HepG2 (cell line): Measurements from ENCODE around the gene USP27X. TPM values are rescaled to one million over a fixed set of nuclear protein-coding genes. Genes with fewer than 3 reads are reported as not detected.

Source experiments
- BRD4 ChIP-seq: sonication (generic); formaldehyde crosslinking; IDR thresholded peaks from 2 replicates; pipeline ENCODE4 v1.4.0; 2020; ENCODE audit warnings: missing genetic modification reagents
- GABPB1 ChIP-seq: IDR thresholded peaks from 2 replicates; pipeline ENCODE4 v1.6.1; 2016; ENCODE audit warnings: mild to moderate bottlenecking, missing genetic modification reagents, moderate library complexity, missing compliant biosample characterization
- MAZ ChIP-seq, 2 experiments: sonication (generic) in 1 of 2; formaldehyde crosslinking in 1 of 2; IDR thresholded peaks; 2 replicates each; pipeline versions ENCODE4 v1.5.0 to v1.6.1; 2012 to 2020; ENCODE audit warnings: low read depth in 2 of 2, mild to moderate bottlenecking in 2 of 2, borderline replicate concordance in 1 of 2, improper control_type of control experiment in 1 of 2, low read length in 1 of 2, missing genetic modification reagents in 1 of 2, moderate library complexity in 1 of 2
- MED8 ChIP-seq: sonication (generic); formaldehyde crosslinking; IDR thresholded peaks from 2 replicates; pipeline ENCODE4 v1.8.1; 2023; ENCODE audit warnings: mild to moderate bottlenecking, missing genetic modification reagents; ENCODE audit not compliant: insufficient replicate concordance
- MXD1 ChIP-seq: sonication (generic); formaldehyde crosslinking; IDR thresholded peaks from 2 replicates; pipeline ENCODE4 v1.4.0; 2020; ENCODE audit warnings: mild to moderate bottlenecking, missing genetic modification reagents
- NFYB ChIP-seq: sonication (generic); formaldehyde crosslinking; IDR thresholded peaks from 2 replicates; pipeline ENCODE4 v1.4.0; 2020; ENCODE audit warnings: missing genetic modification reagents
- REXO4 ChIP-seq: sonication (generic); formaldehyde crosslinking; IDR thresholded peaks from 2 replicates; pipeline ENCODE4 v1.8.0; 2022; ENCODE audit warnings: missing genetic modification reagents, mild to moderate bottlenecking, borderline replicate concordance
- SP1 ChIP-seq, 2 experiments: fragments of 450-650 bp in 1 of 2; sonication (generic) in 1 of 2; formaldehyde crosslinking in 1 of 2; IDR thresholded peaks; 2 replicates each; pipeline versions ENCODE4 v1.4.0 to v1.6.1; 2016 to 2020; ENCODE audit warnings: missing genetic modification reagents in 1 of 2
- YEATS4 ChIP-seq: sonication (generic); formaldehyde crosslinking; IDR thresholded peaks from 2 replicates; pipeline ENCODE4 v1.4.0; 2020; ENCODE audit warnings: missing genetic modification reagents, borderline replicate concordance
- ZGPAT ChIP-seq: IDR thresholded peaks from 2 replicates; pipeline ENCODE4 v1.6.1; 2016; ENCODE audit warnings: mild to moderate bottlenecking
- ZNF138 ChIP-seq: sonication (generic); formaldehyde crosslinking; IDR thresholded peaks from 2 replicates; pipeline ENCODE4 v1.5.0; 2020; ENCODE audit warnings: mild to moderate bottlenecking, low read depth, missing genetic modification reagents
- ZNF547 ChIP-seq: sonication (generic); formaldehyde crosslinking; IDR thresholded peaks from 2 replicates; pipeline ENCODE4 v1.5.1; 2020; ENCODE audit warnings: mild to moderate bottlenecking, missing genetic modification reagents
- ZNF720 ChIP-seq: sonication (generic); formaldehyde crosslinking; IDR thresholded peaks from 2 replicates; pipeline ENCODE4 v1.4.0; 2020; ENCODE audit warnings: missing genetic modification reagents
- ZNF75D ChIP-seq: sonication (generic); formaldehyde crosslinking; IDR thresholded peaks from 2 replicates; pipeline ENCODE4 v1.8.1; 2023; ENCODE audit warnings: missing genetic modification reagents, mild to moderate bottlenecking, borderline replicate concordance
- ZNF773 ChIP-seq: sonication (generic); formaldehyde crosslinking; IDR thresholded peaks from 2 replicates; pipeline ENCODE4 v1.4.0; 2020; ENCODE audit warnings: missing genetic modification reagents, borderline replicate concordance
- ZSCAN20 ChIP-seq: sonication (generic); formaldehyde crosslinking; IDR thresholded peaks from 2 replicates; pipeline ENCODE4 v1.4.0; 2020; ENCODE audit warnings: missing genetic modification reagents, mild to moderate bottlenecking, borderline replicate concordance
- ZZZ3 ChIP-seq: sonication (generic); formaldehyde crosslinking; IDR thresholded peaks from 2 replicates; pipeline ENCODE4 v1.4.0; 2020; ENCODE audit warnings: missing genetic modification reagents, mild to moderate bottlenecking, borderline replicate concordance
- polyA plus RNA-seq, 8 experiments: library from polyadenylated mRNA; depleted of rRNA in 3 of 8; stranded (reverse) in 7 of 8; unstranded in 1 of 8; fragments of >200 nt; fragmentation: Illumina TruSeq in 4 of 8; extraction: Trizol in 4 of 8; gene quantifications; 2 replicates each; pipeline versions ENCODE4 v1.2.1 to v1.2.3, GENCODE V29; 2011 to 2016; ENCODE audit warnings: low read depth in 4 of 8, missing spikeins in 1 of 8, mixed read lengths in 1 of 8; ENCODE audit not compliant: insufficient read depth in 1 of 8
- total RNA-seq, 5 experiments: library from RNA; depleted of rRNA; stranded (reverse); fragments of >200 nt; fragmentation: Illumina TruSeq; extraction: Trizol; gene quantifications; 2 replicates each; pipeline ENCODE4 v1.2.3, GENCODE V29; 2016; ENCODE audit warnings: low read depth in 1 of 5
- TF ChIP-seq, protein P1 (sequence below): sonication (generic); formaldehyde crosslinking; IDR thresholded peaks from 2 replicates; pipeline ENCODE4 v1.4.0; 2020; ENCODE audit warnings: mild to moderate bottlenecking, missing genetic modification reagents
- TF ChIP-seq, protein P2 (sequence below): sonication (generic); formaldehyde crosslinking; IDR thresholded peaks from 2 replicates; pipeline ENCODE4 v1.4.0; 2020; ENCODE audit warnings: mild to moderate bottlenecking, low read depth, missing genetic modification reagents
- TF ChIP-seq, protein P3 (sequence below): sonication (generic); formaldehyde crosslinking; conservative IDR thresholded peaks from 2 replicates; pipeline ENCODE4 v1.4.0; 2020; ENCODE audit warnings: mild to moderate bottlenecking, missing genetic modification reagents, moderate library complexity

Gene USP27X
- total and polyA plus RNA-seq, 2 of the 13 experiments (the other 11 are each of a cell fraction or from before 2014, with no cell fraction given), result 7.2 to 9.7 TPM

GRCh38 chrX:49878834-49879655 lies at the start of gene USP27X (continued):
- TF ChIP-seq GABPB1 (peak; percentile 81), NFYB (CRISPR knock-in tag) (0 out of 2 replicates have a peak, but pooled peaks have one; percentile 8), ZZZ3 (CRISPR knock-in tag) (no peak), MXD1 (CRISPR knock-in tag) (no peak), YEATS4 (CRISPR knock-in tag) (peak; percentile 28; the same call in 1 of the 2 replicates), SP1 (IDR thresholded peaks at IDR 0.05) (no peak), SP1 (CRISPR knock-in tag; IDR thresholded peaks at IDR 0.05) (0 out of 2 replicates have a peak, but pooled peaks have one; percentile 37), ZNF773 (CRISPR knock-in tag) (no peak), REXO4 (CRISPR knock-in tag) (no peak), ZNF138 (peak; percentile 36; the same call in 1 of the 2 replicates), ZNF720 (no peak), MED8 (CRISPR knock-in tag) (no peak), ZNF75D (no peak), ZNF547 (CRISPR knock-in tag) (0 out of 2 replicates have a peak, but pooled peaks have one; percentile 25), MAZ (IDR thresholded peaks at IDR 0.05; ENCODE audit: borderline replicate concordance, low read depth, low read length) (no peak), MAZ (CRISPR knock-in tag; IDR thresholded peaks at IDR 0.05; ENCODE audit: low read depth) (peak; percentile 50), ZGPAT (CRISPR knock-in tag) (peak; percentile 59; the same call in 1 of the 2 replicates), ZSCAN20 (CRISPR knock-in tag) (0 out of 2 replicates have a peak, but pooled peaks have one; percentile 68), BRD4 (CRISPR knock-in tag) (no peak)
- TF ChIP-seq, protein P1, sequence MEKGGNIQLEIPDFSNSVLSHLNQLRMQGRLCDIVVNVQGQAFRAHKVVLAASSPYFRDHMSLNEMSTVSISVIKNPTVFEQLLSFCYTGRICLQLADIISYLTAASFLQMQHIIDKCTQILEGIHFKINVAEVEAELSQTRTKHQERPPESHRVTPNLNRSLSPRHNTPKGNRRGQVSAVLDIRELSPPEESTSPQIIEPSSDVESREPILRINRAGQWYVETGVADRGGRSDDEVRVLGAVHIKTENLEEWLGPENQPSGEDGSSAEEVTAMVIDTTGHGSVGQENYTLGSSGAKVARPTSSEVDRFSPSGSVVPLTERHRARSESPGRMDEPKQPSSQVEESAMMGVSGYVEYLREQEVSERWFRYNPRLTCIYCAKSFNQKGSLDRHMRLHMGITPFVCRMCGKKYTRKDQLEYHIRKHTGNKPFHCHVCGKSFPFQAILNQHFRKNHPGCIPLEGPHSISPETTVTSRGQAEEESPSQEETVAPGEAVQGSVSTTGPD (CRISPR knock-in tag), result no peak
- TF ChIP-seq, protein P2, sequence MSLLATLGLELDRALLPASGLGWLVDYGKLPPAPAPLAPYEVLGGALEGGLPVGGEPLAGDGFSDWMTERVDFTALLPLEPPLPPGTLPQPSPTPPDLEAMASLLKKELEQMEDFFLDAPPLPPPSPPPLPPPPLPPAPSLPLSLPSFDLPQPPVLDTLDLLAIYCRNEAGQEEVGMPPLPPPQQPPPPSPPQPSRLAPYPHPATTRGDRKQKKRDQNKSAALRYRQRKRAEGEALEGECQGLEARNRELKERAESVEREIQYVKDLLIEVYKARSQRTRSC (CRISPR knock-in tag), result no peak
- TF ChIP-seq, protein P3, sequence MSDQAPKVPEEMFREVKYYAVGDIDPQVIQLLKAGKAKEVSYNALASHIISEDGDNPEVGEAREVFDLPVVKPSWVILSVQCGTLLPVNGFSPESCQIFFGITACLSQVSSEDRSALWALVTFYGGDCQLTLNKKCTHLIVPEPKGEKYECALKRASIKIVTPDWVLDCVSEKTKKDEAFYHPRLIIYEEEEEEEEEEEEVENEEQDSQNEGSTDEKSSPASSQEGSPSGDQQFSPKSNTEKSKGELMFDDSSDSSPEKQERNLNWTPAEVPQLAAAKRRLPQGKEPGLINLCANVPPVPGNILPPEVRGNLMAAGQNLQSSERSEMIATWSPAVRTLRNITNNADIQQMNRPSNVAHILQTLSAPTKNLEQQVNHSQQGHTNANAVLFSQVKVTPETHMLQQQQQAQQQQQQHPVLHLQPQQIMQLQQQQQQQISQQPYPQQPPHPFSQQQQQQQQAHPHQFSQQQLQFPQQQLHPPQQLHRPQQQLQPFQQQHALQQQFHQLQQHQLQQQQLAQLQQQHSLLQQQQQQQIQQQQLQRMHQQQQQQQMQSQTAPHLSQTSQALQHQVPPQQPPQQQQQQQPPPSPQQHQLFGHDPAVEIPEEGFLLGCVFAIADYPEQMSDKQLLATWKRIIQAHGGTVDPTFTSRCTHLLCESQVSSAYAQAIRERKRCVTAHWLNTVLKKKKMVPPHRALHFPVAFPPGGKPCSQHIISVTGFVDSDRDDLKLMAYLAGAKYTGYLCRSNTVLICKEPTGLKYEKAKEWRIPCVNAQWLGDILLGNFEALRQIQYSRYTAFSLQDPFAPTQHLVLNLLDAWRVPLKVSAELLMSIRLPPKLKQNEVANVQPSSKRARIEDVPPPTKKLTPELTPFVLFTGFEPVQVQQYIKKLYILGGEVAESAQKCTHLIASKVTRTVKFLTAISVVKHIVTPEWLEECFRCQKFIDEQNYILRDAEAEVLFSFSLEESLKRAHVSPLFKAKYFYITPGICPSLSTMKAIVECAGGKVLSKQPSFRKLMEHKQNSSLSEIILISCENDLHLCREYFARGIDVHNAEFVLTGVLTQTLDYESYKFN (CRISPR knock-in tag), result peak; percentile 48
